GM23248 (cell line): Measurements from ENCODE around the gene PCED1B.

Source experiments
- EZH2 ChIP-seq: fragments of 200-600 bp; sonication (generic); IDR thresholded peaks from 2 replicates; pipeline ENCODE4 v1.6.1; 2018; ENCODE audit warnings: antibody characterized with exemption, mild to moderate bottlenecking; ENCODE audit not compliant: insufficient read depth, poor library complexity, severe bottlenecking
- EZH2phosphoT487 ChIP-seq: fragments of 200-600 bp; sonication (generic); IDR thresholded peaks from 2 replicates; pipeline ENCODE4 v1.6.1; 2018; ENCODE audit warnings: antibody characterized with exemption, moderate library complexity, mild to moderate bottlenecking, low read depth; ENCODE audit not compliant: insufficient read depth

DNA sequence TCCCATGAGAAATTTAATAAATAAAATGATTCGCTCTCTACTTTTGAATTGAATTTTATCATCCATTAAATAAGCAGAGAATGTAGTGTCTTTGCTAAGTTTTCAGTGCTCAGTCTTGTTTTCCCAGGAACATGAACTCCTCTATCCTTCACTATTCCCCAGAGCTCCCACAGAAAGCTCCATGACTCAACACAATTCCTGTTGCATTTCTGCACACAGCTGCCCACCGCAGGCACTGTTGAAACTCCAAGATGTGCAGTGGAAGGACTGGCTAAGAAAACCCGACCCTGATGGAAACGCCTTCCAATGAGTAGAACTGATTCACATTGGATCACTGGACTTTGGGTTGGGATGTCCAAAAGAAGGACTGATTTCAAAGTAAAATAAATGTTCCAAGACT is 202.8 kb downstream of the PCED1B start:
- TF ChIP-seq EZH2phosphoT487 (no peak), EZH2 (no peak)
